HEK293 (cell line): ENCODE results near the gene CNN2.

Experiments
- IKZF3 ChIP-seq: fragments of 450-650 bp; IDR thresholded peaks from 2 replicates; pipeline ENCODE4 v1.5.0; 2018; ENCODE audit warnings: missing biosample characterization, mild to moderate bottlenecking, missing genetic modification characterization, moderate library complexity
- KLF1 ChIP-seq: fragments of 450-650 bp; formaldehyde crosslinking; IDR thresholded peaks from 2 replicates; pipeline ENCODE4 v1.5.1; 2016; ENCODE audit warnings: missing biosample characterization, missing genetic modification characterization
- MYNN ChIP-seq: fragments of 450-650 bp; formaldehyde crosslinking; IDR thresholded peaks from 2 replicates; pipeline ENCODE4 v1.5.1; 2016; ENCODE audit warnings: missing biosample characterization, missing genetic modification characterization, borderline replicate concordance
- OVOL3 ChIP-seq: fragments of 450-650 bp; formaldehyde crosslinking; IDR thresholded peaks from 2 replicates; pipeline ENCODE4 v1.5.1; 2016; ENCODE audit warnings: missing biosample characterization, missing genetic modification characterization
- PATZ1 ChIP-seq: fragments of 450-650 bp; formaldehyde crosslinking; IDR thresholded peaks from 2 replicates; pipeline ENCODE4 v1.5.1; 2016; ENCODE audit warnings: missing biosample characterization, missing genetic modification characterization
- PBX3 ChIP-seq: sonication (generic); formaldehyde crosslinking; IDR thresholded peaks from 2 replicates; pipeline ENCODE4 v1.8.1; 2022; ENCODE audit warnings: mild to moderate bottlenecking, moderate library complexity, missing genetic modification reagents
- PRDM1 ChIP-seq: fragments of 450-650 bp; formaldehyde crosslinking; IDR thresholded peaks from 2 replicates; pipeline ENCODE4; 2016; ENCODE audit warnings: missing biosample characterization, missing genetic modification characterization
- SCRT2 ChIP-seq: fragments of 450-650 bp; formaldehyde crosslinking; IDR thresholded peaks from 2 replicates; pipeline ENCODE4 v1.5.1; 2016; ENCODE audit warnings: missing biosample characterization, missing genetic modification characterization
- SP7 ChIP-seq: fragments of 450-650 bp; formaldehyde crosslinking; IDR thresholded peaks from 2 replicates; pipeline ENCODE4 v1.5.1; 2016; ENCODE audit warnings: missing biosample characterization, missing genetic modification characterization
- ZBTB10 ChIP-seq: fragments of 450-650 bp; formaldehyde crosslinking; IDR thresholded peaks from 2 replicates; pipeline ENCODE4 v1.5.1; 2016; ENCODE audit warnings: missing biosample characterization, missing genetic modification characterization
- ZBTB49 ChIP-seq: fragments of 450-650 bp; formaldehyde crosslinking; IDR thresholded peaks from 2 replicates; pipeline ENCODE4 v1.5.1; 2016; ENCODE audit warnings: missing biosample characterization, missing genetic modification characterization, low read depth
- ZFP3 ChIP-seq: fragments of 450-650 bp; formaldehyde crosslinking; IDR thresholded peaks from 2 replicates; pipeline ENCODE4 v1.5.1; 2016; ENCODE audit warnings: low read depth, missing biosample characterization, missing genetic modification characterization
- ZFP41 ChIP-seq: fragments of 450-650 bp; formaldehyde crosslinking; IDR thresholded peaks from 2 replicates; pipeline ENCODE4 v1.5.1; 2016; ENCODE audit warnings: missing biosample characterization, missing genetic modification characterization, borderline replicate concordance
- ZNF10 ChIP-seq: fragments of 450-650 bp; formaldehyde crosslinking; IDR thresholded peaks from 2 replicates; pipeline ENCODE4 v1.5.1; 2017; ENCODE audit warnings: missing biosample characterization, missing genetic modification characterization
- ZNF146 ChIP-seq: fragments of 450-650 bp; formaldehyde crosslinking; IDR thresholded peaks from 2 replicates; pipeline ENCODE4 v1.5.1; 2016; ENCODE audit warnings: missing biosample characterization, missing genetic modification characterization
- ZNF19 ChIP-seq: fragments of 450-650 bp; formaldehyde crosslinking; IDR thresholded peaks from 2 replicates; pipeline ENCODE4; 2016; ENCODE audit warnings: missing biosample characterization, missing genetic modification characterization, low read depth
- ZNF23 ChIP-seq: fragments of 450-650 bp; formaldehyde crosslinking; IDR thresholded peaks from 2 replicates; pipeline ENCODE4 v1.5.1; 2016; ENCODE audit warnings: missing biosample characterization, missing genetic modification characterization, borderline replicate concordance
- ZNF248 ChIP-seq: fragments of 450-650 bp; formaldehyde crosslinking; IDR thresholded peaks from 2 replicates; pipeline ENCODE4 v1.5.1; 2017; ENCODE audit warnings: missing biosample characterization, missing genetic modification characterization
- ZNF302 ChIP-seq: fragments of 450-650 bp; formaldehyde crosslinking; IDR thresholded peaks from 2 replicates; pipeline ENCODE4 v1.5.1; 2016; ENCODE audit warnings: missing biosample characterization, missing genetic modification characterization, low read depth
- ZNF324 ChIP-seq: fragments of 450-650 bp; formaldehyde crosslinking; IDR thresholded peaks from 2 replicates; pipeline ENCODE4 v1.5.1; 2016; ENCODE audit warnings: missing biosample characterization, missing genetic modification characterization
- ZNF391 ChIP-seq: fragments of 450-650 bp; formaldehyde crosslinking; IDR thresholded peaks from 2 replicates; pipeline ENCODE4 v1.5.1; 2016; ENCODE audit warnings: low read depth, missing biosample characterization, missing genetic modification characterization, borderline replicate concordance
- ZNF433 ChIP-seq: fragments of 450-650 bp; formaldehyde crosslinking; IDR thresholded peaks from 2 replicates; pipeline ENCODE4 v1.5.1; 2016; ENCODE audit warnings: missing biosample characterization, missing genetic modification characterization, low read depth
- ZNF561 ChIP-seq: fragments of 450-650 bp; IDR thresholded peaks from 2 replicates; pipeline ENCODE4 v1.5.1; 2018; ENCODE audit warnings: missing biosample characterization, missing genetic modification characterization, borderline replicate concordance
- ZNF624 ChIP-seq: fragments of 450-650 bp; formaldehyde crosslinking; IDR thresholded peaks from 2 replicates; pipeline ENCODE4 v1.5.1; 2017; ENCODE audit warnings: missing biosample characterization, missing genetic modification characterization
- ZNF677 ChIP-seq: fragments of 450-650 bp; IDR thresholded peaks from 2 replicates; pipeline ENCODE4 v1.5.0; 2018; ENCODE audit warnings: missing biosample characterization, mild to moderate bottlenecking, missing genetic modification characterization, moderate library complexity
- ZNF785 ChIP-seq: fragments of 450-650 bp; formaldehyde crosslinking; IDR thresholded peaks from 2 replicates; pipeline ENCODE4 v1.5.1; 2016; ENCODE audit warnings: missing biosample characterization, missing genetic modification characterization
- ZSCAN23 ChIP-seq: fragments of 450-650 bp; formaldehyde crosslinking; IDR thresholded peaks from 2 replicates; pipeline ENCODE4 v1.5.1; 2016; ENCODE audit warnings: missing biosample characterization, missing genetic modification characterization
- ZSCAN30 ChIP-seq: fragments of 450-650 bp; IDR thresholded peaks from 2 replicates; pipeline ENCODE4 v1.5.1; 2018; ENCODE audit warnings: missing biosample characterization, mild to moderate bottlenecking, missing genetic modification characterization, moderate library complexity

CNN2 gene

GRCh38 chr19:996051-996838 is 30.2 kb upstream of the CNN2 start (continued):
- TF ChIP-seq ZNF23 (tag by site-specific recombination) = no peak
- peak; percentile 98 for TF ChIP-seq ZBTB10 (tag by site-specific recombination)
- no peak for TF ChIP-seq PBX3 (CRISPR knock-in tag)
- TF ChIP-seq ZNF324 (tag by site-specific recombination) = peak; percentile 95
- TF ChIP-seq ZBTB49 = no peak
- TF ChIP-seq SP7 = peak; percentile 98
- peak; percentile 100 for TF ChIP-seq PATZ1 (tag by site-specific recombination)
- peak; percentile 17; the same call in 1 of the 2 replicates for TF ChIP-seq ZNF785 (tag by site-specific recombination)
- TF ChIP-seq ZNF248 (tag by site-specific recombination) = no peak
- TF ChIP-seq ZSCAN23 (tag by site-specific recombination) = peak; percentile 78; the same call in 1 of the 2 replicates
- TF ChIP-seq ZNF624 = no peak
- TF ChIP-seq IKZF3 (tag by site-specific recombination) = peak; percentile 60; the same call in 1 of the 2 replicates
- TF ChIP-seq KLF1 (tag by site-specific recombination) = peak; percentile 96
- TF ChIP-seq ZNF433 (tag by site-specific recombination) = no peak
- no peak for TF ChIP-seq ZFP41 (tag by site-specific recombination)
- TF ChIP-seq MYNN (tag by site-specific recombination) = no peak
- TF ChIP-seq ZNF10 = peak; percentile 59
- TF ChIP-seq ZNF677 (tag by site-specific recombination) = no peak
- peak; percentile 85; the same call in 1 of the 2 replicates for TF ChIP-seq ZNF561 (tag by site-specific recombination)
- TF ChIP-seq PRDM1 (tag by site-specific recombination) = peak; percentile 71
- TF ChIP-seq ZNF391 (tag by site-specific recombination) = peak; percentile 90; the same call in 1 of the 2 replicates
- TF ChIP-seq ZNF19 (tag by site-specific recombination) = no peak
- peak; percentile 57; the same call in 1 of the 2 replicates for TF ChIP-seq ZSCAN30 (tag by site-specific recombination)
- TF ChIP-seq SCRT2 (tag by site-specific recombination) = peak; percentile 88
- no peak for TF ChIP-seq ZFP3 (tag by site-specific recombination)
- no peak; the same call in 1 of the 2 replicates for TF ChIP-seq OVOL3
- TF ChIP-seq ZNF146 (tag by site-specific recombination) = 0 out of 2 replicates have a peak, but pooled peaks have one; percentile 20
- TF ChIP-seq ZNF302 (tag by site-specific recombination) = no peak
